ENCODE data around the gene CDPF1. TPM values are rescaled to one million over a fixed set of nuclear protein-coding genes. Genes with fewer than 3 reads are reported as not detected.
A peak's percentile ranks its signal among the peaks of the same experiment; 100 is the strongest.

CDPF1 gene
- total and polyA plus RNA-seq, 12 donors, result 10.2 to 32.9 (median 14.2) TPM

GRCh38 chr22:46278656-46279645 is 28.9 kb upstream of the CDPF1 start:
- H3K27ac ChIP-seq, result no peak overlapping the region
- peaks cover 0 to 93% of the 10 kb centered on the region in 2 donors for H3K36me3 ChIP-seq (replicated peaks in 1 of 2)
- no peak for TF ChIP-seq POLR2A (IDR thresholded peaks at IDR 0.05)
- TF ChIP-seq, protein P1, sequence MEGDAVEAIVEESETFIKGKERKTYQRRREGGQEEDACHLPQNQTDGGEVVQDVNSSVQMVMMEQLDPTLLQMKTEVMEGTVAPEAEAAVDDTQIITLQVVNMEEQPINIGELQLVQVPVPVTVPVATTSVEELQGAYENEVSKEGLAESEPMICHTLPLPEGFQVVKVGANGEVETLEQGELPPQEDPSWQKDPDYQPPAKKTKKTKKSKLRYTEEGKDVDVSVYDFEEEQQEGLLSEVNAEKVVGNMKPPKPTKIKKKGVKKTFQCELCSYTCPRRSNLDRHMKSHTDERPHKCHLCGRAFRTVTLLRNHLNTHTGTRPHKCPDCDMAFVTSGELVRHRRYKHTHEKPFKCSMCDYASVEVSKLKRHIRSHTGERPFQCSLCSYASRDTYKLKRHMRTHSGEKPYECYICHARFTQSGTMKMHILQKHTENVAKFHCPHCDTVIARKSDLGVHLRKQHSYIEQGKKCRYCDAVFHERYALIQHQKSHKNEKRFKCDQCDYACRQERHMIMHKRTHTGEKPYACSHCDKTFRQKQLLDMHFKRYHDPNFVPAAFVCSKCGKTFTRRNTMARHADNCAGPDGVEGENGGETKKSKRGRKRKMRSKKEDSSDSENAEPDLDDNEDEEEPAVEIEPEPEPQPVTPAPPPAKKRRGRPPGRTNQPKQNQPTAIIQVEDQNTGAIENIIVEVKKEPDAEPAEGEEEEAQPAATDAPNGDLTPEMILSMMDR (IDR thresholded peaks at IDR 0.05), result no peak
- no peaks in the 10 kb centered on the region for H3K4me1 ChIP-seq (replicated peaks in 1 of 2)
- DNase-seq, result peak in 1 of 7 donors; percentile 6
- H3K9me3 ChIP-seq (replicated peaks in 1 of 3), result no peaks in the 10 kb centered on the region
- 85 to 96% (median 93%) methylated on average over 11 to 22 of the region's 22 CpGs for WGBS, 4 donors
- intact Hi-C loops (cut with DNase I), result no loop called here
- H3K27me3 ChIP-seq, result no peaks in the 10 kb centered on the region
- no peak overlapping the region for H3K4me3 ChIP-seq

GRCh38 chr22:46276563-46276962 is 26.5 kb upstream of the CDPF1 start:
- H3K4me1 ChIP-seq (replicated peaks in 1 of 2), result no peaks in the 10 kb centered on the region
- peak in 1 of 7 donors; percentile 5 for DNase-seq
- intact Hi-C loops (cut with DNase I), result no loop called here
- H3K36me3 ChIP-seq (replicated peaks in 1 of 2), result peaks cover 0 to 93% of the 10 kb centered on the region in 2 donors
- no peak overlapping the region for H3K4me3 ChIP-seq
- no peak overlapping the region for H3K27ac ChIP-seq
- TF ChIP-seq, protein P1 (IDR thresholded peaks at IDR 0.05), result no peak
- TF ChIP-seq POLR2A (IDR thresholded peaks at IDR 0.05), result no peak
- H3K9me3 ChIP-seq (replicated peaks in 1 of 3), result no peaks in the 10 kb centered on the region
- H3K27me3 ChIP-seq, result no peaks in the 10 kb centered on the region
- WGBS, 4 donors, result 92 to 99% (median 95%) methylated on average over 7 of the region's 7 CpGs

- H3K9me3 ChIP-seq (replicated peaks in 1 of 3), result no peaks in the 10 kb centered on the region
- 71 to 81% (median 77%) methylated on average over 3 of the region's 3 CpGs for WGBS, 4 donors
- no peaks in the 10 kb centered on the region for H3K4me1 ChIP-seq (replicated peaks in 1 of 2)
- TF ChIP-seq POLR2A (IDR thresholded peaks at IDR 0.05), result no peak
- TF ChIP-seq, protein P1 (IDR thresholded peaks at IDR 0.05), result no peak
- intact Hi-C loops (cut with DNase I), result no loop called here
- no peaks in the 10 kb centered on the region for H3K27me3 ChIP-seq
- DNase-seq, result no peak
- H3K4me3 ChIP-seq, result no peak overlapping the region
- no peak overlapping the region for H3K27ac ChIP-seq
- peaks cover 0 to 85% of the 10 kb centered on the region in 2 donors for H3K36me3 ChIP-seq (replicated peaks in 1 of 2)
These were observed 25.5 kb upstream of the CDPF1 start for GRCh38 chr22:46275455-46276122.

- H3K36me3 ChIP-seq (replicated peaks in 1 of 2), result peaks cover 0 to 73% of the 10 kb centered on the region in 2 donors
- WGBS, 4 donors, result 93 to 98% (median 96%) methylated on average over 8 of the region's 8 CpGs
These were observed 24.3 kb upstream of the CDPF1 start for GRCh38 chr22:46274381-46274780.

More at GRCh38 chr22:46274381-46274780, 24.3 kb upstream of the CDPF1 start:
- H3K4me3 ChIP-seq, result no peak overlapping the region
- no peaks in the 10 kb centered on the region for H3K9me3 ChIP-seq (replicated peaks in 1 of 3)
- peak in 1 of 7 donors; percentile 9 for DNase-seq
- H3K27me3 ChIP-seq, result no peaks in the 10 kb centered on the region
- H3K27ac ChIP-seq, result no peak overlapping the region
- intact Hi-C loops (cut with DNase I), result no loop called here
- H3K4me1 ChIP-seq (replicated peaks in 1 of 2), result peaks cover 1 to 3% of the 10 kb centered on the region in 2 donors
- no peak for TF ChIP-seq POLR2A (IDR thresholded peaks at IDR 0.05)
- TF ChIP-seq, protein P1 (IDR thresholded peaks at IDR 0.05), result no peak

Measured in adrenal gland (tissue), 12 donors.